SKM-1 (cell line): Measurements from ENCODE around the gene OPRL1.
"Not testable (repeated sequence)": the region's sequence is repeated elsewhere in the genome, so short reads cannot be mapped to it uniquely, and the experiment has no call there.

Experiments
- DNase-seq: peaks from one replicate; lab custom pipeline; 2025; ENCODE audit not compliant: unreplicated experiment; lab: John Stamatoyannopoulos, UW

OPRL1 gene

DNA sequence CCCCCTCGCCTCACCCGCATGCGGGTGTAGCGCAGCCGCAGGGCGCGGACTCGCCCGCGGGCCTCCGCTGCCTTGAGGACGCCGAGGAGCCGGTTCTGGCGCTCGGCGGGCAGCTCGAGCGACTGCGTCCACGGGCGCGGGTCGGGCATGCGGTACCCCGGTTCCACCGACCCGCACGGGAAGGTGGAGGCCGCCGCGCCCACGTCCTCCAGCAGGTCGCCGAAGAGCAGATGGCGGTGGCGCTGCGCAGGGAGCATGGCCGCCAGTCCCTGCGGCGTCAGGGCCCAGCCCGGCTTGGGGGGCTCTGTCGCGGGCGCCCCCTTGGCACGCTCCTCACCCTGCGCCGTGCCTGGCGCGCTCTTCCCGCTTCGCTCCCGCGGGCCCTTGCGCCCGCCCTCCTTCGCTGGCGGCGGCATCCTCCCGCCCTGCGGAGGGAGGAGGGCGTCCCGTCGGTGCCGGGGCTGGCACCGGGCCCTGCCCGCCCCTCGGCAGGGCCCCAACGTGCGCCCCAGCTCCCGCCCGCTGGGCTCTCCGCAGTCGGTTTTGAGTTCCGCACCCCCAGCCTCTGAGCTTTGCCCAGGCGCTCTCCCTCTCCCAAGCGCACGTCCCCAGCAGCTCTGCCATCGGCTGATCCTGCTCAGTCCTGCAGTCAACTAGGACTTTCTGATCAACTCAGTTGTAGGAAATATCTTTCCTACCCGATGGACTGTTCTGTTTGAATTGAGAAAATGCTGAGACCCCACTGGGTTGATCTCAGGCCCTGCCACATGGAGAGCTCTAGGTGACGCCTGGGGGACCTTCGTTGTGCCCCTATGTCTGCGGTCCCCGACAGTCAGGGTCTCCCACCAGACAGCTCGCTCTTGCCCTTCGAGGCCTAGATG is 4.2 kb downstream of the OPRL1 start, which contains the start of gene LKAAEAR1:
LKAAEAR1 (minus strand) TSS at position 595 of the 881 bp plus-strand sequence; CDS start at position 416, 179 bp downstream.
- no peak for DNase-seq

GRCh38 chr20:64084685-64085152 is 4.8 kb downstream of the OPRL1 start:
- no peak for DNase-seq

- DNase-seq, result no peak
Observed at GRCh38 chr20:64086801-64087200, 6.9 kb downstream of the OPRL1 start.

GRCh38 chr20:64087226-64087825 is 7.4 kb downstream of the OPRL1 start:
- DNase-seq, result not testable (repeated sequence)

DNA sequence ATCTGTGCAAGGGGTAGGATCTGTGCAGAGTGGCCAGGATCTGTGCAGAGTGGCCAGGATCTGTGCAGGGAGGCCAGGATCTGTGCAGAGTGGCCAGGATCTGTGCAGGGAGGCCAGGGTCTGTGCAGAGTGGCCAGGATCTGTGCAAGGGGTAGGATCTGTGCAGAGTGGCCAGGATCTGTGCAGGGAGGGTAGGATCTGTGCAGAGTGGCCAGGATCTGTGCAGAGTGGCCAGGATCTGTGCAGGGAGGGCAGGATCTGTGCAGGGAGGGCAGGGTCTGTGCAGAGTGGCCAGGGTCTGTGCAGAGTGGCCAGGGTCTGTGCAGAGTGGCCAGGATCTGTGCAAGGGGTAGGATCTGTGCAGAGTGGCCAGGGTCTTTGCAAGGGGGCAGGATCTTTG is 8.7 kb downstream of the OPRL1 start:
- not testable (repeated sequence) for DNase-seq

DNA sequence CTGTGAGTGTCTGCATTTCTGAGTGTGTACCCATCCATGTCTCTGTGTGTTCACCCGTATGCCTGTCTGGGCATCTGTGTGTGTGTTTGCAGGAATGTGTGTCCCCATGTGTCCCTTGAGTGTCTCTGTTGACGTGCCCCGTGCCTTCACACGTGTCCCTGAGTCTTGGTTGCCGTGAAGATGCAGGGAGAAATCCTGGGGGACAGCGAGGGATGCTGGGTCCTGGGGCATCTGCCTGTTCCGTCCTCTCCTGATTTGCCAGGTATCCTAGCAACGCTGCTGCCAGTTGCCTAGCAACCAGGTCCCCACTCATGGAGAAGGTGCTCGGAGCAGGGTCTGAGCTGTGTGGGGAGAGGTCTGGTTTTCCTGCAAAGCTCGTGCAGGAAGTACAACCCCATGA is 10.3 kb downstream of the OPRL1 start:
- no peak for DNase-seq

DNA sequence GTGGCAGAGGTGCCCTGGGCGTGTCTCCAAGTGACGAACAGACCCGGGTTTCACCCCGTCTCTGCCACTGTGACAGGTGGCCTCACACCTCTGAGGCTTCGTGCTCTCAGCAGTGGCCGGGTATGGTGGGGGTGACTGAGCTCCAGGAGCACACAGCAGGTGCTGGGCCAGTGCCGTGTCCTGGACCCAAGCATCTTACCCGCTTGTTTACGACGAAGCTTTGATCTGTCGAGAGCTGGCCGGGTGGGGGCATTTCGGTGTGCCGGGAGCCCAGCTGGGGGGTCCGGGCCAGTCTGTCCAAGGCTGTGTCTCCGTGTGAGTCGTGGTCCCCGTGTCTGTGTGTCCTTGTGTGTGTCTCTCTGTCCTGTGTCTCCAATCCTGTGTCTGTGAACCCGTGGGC is 11.5 kb downstream of the OPRL1 start:
- no peak for DNase-seq

GRCh38 chr20:64091770-64092169 is 11.9 kb downstream of the OPRL1 start:
- DNase-seq, result no peak

DNA sequence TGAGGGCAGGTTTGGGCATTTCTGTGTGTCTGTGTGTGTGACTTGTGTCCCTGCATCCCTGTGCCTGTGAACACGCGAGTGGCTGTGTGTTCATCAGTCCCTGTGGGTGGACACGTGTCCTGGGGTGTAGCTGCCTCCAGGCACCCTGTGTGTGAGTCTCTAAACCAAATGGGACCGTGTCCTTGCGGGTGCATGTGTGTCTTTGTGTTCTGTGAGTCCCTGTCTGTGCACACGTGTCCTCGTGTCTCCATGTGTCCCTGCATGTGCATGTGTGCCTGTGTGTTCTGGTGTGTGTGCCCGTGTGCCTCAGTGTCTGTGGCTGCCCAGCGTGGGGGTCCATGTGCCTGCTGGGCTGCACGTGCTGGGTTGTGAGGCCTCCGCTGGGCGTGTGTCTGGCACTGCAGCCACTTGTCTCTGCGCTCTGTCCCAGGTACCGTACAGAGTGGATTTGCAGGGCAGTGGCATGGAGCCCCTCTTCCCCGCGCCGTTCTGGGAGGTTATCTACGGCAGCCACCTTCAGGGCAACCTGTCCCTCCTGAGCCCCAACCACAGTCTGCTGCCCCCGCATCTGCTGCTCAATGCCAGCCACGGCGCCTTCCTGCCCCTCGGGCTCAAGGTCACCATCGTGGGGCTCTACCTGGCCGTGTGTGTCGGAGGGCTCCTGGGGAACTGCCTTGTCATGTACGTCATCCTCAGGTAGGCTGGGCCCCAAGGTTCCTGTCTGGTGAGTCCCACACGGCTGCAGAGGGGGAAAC is 12.6 kb downstream of the OPRL1 start:
- no peak for DNase-seq

- no peak for DNase-seq
Observed at GRCh38 chr20:64093013-64093503, 13.2 kb downstream of the OPRL1 start.

DNA sequence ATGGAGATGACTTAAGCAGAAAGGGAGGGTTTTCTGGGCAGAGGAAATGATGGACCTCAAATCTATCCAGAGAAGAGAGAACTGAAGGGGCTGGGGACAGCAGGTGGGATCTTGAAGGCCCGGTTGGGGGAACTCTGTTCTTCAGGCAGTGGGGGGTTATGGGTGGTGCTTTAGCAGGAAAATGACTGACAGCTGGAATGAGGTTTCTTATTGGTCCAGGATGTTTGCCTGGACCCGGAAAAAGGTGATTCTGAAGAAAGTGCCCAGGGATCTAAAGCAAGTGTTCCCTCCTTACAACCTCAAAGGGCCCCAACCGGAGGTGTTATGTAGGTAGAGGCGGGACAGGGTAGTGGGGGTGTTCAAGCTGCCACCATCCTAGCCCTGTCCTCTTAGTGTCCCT is 15.6 kb downstream of the OPRL1 start:
- no peak for DNase-seq

GRCh38 chr20:64095927-64096326 is 16.0 kb downstream of the OPRL1 start:
- no peak for DNase-seq

GRCh38 chr20:64096535-64096934 is 16.7 kb downstream of the OPRL1 start:
- no peak for DNase-seq

DNA sequence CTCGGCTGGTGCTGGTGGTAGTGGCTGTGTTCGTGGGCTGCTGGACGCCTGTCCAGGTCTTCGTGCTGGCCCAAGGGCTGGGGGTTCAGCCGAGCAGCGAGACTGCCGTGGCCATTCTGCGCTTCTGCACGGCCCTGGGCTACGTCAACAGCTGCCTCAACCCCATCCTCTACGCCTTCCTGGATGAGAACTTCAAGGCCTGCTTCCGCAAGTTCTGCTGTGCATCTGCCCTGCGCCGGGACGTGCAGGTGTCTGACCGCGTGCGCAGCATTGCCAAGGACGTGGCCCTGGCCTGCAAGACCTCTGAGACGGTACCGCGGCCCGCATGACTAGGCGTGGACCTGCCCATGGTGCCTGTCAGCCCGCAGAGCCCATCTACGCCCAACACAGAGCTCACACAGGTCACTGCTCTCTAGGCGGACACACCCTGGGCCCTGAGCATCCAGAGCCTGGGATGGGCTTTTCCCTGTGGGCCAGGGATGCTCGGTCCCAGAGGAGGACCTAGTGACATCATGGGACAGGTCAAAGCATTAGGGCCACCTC is 18.7 kb downstream of the OPRL1 start:
- no peak for DNase-seq

- DNase-seq, result no peak
Observed at GRCh38 chr20:64099086-64099786, 19.4 kb downstream of the OPRL1 start.

DNA sequence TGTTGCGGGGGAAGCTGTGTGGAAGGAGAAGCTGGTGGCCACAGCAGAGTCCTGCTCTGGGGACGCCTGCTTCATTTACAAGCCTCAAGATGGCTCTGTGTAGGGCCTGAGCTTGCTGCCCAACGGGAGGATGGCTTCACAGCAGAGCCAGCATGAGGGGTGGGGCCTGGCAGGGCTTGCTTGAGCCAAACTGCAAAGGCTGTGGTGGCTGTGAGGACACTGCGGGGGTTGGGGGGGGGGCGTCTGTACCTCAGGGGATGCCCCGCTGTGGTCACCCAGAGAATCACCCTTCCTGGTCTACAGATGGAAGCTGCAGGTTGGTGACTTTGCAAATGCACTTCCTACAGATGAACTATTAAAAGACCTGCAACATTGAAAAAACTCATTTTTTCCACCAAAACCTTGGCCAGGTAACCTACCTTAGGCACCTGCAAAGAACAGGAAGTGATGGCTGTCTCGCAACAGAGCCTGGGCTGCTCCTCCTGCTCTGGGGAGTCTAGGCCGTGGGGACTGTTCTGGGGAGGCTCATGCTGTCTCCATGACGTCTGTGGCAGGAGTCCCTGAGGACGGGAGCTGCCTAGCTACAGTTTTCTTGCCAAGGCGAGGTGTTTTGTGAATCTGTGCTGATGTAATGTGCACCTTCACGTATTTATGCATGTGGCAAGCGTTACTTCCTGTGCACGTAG is 20.1 kb downstream of the OPRL1 start:
- no peak for DNase-seq

GRCh38 chr20:64100566-64100888 is 20.6 kb downstream of the OPRL1 start:
- DNase-seq, result no peak

DNA sequence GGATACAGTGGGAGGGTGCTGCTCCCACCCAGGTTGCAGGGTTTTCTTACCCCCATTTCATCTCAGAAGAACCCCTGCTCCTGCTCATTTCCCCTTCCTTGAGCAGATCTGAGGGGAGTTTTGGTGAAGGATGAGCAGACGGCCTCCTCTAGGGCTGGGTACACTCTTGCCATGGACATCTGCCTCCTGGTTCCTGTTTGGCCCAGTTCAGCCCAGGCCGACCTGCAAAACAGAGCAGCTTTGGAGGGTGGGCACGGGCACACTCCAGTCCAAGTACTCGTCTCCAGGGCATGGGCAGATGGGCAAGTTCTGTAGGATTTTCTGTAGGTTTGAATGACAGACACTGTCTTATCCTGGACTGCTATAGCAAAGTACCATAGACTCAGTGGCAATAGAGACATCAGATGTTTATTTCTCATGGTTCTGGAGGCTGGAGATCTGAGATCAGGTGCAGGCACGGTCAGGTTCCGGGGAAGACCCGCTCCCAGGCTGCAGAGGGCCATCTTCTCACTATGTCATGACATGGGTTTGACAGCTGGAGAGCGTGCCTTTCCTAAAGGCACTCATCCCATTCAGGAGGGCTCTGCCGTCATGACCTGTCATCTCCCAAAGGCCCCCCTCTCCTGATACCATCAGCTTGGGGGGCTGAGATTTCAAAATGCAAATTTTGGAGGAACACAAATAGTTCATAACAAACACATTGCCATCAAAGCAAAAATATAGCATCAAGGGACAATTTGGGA is 21.2 kb downstream of the OPRL1 start:
- DNase-seq, result no peak
